Gastrocnemius medialis (tissue), 4 donors: Measurements from ENCODE around the gene ORAI1. TPM values are rescaled to one million over a fixed set of nuclear protein-coding genes. Genes with fewer than 3 reads are reported as not detected.
"Not testable (repeated sequence)": the region's sequence is repeated elsewhere in the genome, so short reads cannot be mapped to it uniquely, and the experiment has no call there.

Source experiments
- ATAC-seq, 2 donors: fragments of 150-250 bp; one replicate each; pipeline ENCODE4 v1.9.1; 2016
- DNase-seq, 2 donors: peaks; one replicate each; pipeline ENCODE4 v3.0.0-alpha.2; 2019
- H3K27ac ChIP-seq, 4 donors: fragments of 200-600 bp; sonication (generic); 1 replicate in 1 of 4; 2 replicates in 3 of 4; pipeline ENCODE4 v1.5.1; 2016 to 2018; ENCODE audit warnings: mild to moderate bottlenecking in 2 of 4, moderate library complexity in 1 of 4
- H3K27me3 ChIP-seq, 3 donors: fragments of 200-600 bp; sonication (generic) in 2 of 3; 1 replicate in 1 of 3; 2 replicates in 2 of 3; pipeline versions ENCODE4 v1.5.1 to v1.6.0; 2016 to 2019; ENCODE audit warnings: mild to moderate bottlenecking in 1 of 3, moderate library complexity in 1 of 3
- H3K36me3 ChIP-seq, 2 donors: fragments of 200-600 bp; sonication (generic) in 1 of 2; one replicate each; pipeline ENCODE4 v1.5.1; 2017 to 2018
- H3K4me1 ChIP-seq, 2 donors: fragments of 200-600 bp; sonication (generic) in 1 of 2; one replicate each; pipeline ENCODE4 v1.5.1; 2016 to 2017; ENCODE audit warnings: mild to moderate bottlenecking in 2 of 2
- H3K4me3 ChIP-seq, 4 donors: fragments of 200-600 bp; sonication (generic) in 3 of 4; 1 replicate in 1 of 4; 2 replicates in 3 of 4; pipeline ENCODE4 v1.5.1; 2016 to 2019; ENCODE audit warnings: mild to moderate bottlenecking in 2 of 4
- H3K9me3 ChIP-seq, 3 donors: fragments of 200-600 bp; sonication (generic) in 2 of 3; 1 replicate in 1 of 3; 2 replicates in 2 of 3; pipeline ENCODE4 v1.5.1; 2016 to 2019
- POLR2A ChIP-seq, 2 donors: fragments of 450-650 bp; IDR thresholded peaks; one replicate each; pipeline ENCODE4 v1.6.1; 2017; ENCODE audit warnings: antibody characterized with exemption in 2 of 2, mild to moderate bottlenecking in 2 of 2, moderate library complexity in 2 of 2
- in situ Hi-C, 4 donors: fragments of 200-750 bp; cut with MboI; loops; one replicate each; pipeline versions ENCODE4 v1.15.0 to v1.8.0; 2017; ENCODE audit warnings: low sequenced_read_pairs in 4 of 4
- intact Hi-C: fragments of 100-400 bp; cut with DNase I; formaldehyde crosslinking; loops from one replicate; pipeline ENCODE4 v1.15.1; 2023; ENCODE audit warnings: low total_unique reads
- total RNA-seq, 4 donors: library from RNA; depleted of rRNA; stranded (reverse); fragments of >200 nt; gene quantifications; one replicate each; pipeline versions ENCODE4 v1.1.0 to v1.2.3, GENCODE V29; 2016
- TF ChIP-seq, protein P1 (sequence below), 5 experiments: fragments of 450-650 bp in 3 of 5; fragments of 200-600 bp in 2 of 5; sonication (generic) in 2 of 5; IDR thresholded peaks in 4 of 5; conservative IDR thresholded peaks in 1 of 5; 1 replicate in 4 of 5; 2 replicates in 1 of 5; pipeline ENCODE4 v1.5.1; 2016 to 2019; ENCODE audit warnings: antibody characterized with exemption in 5 of 5, mild to moderate bottlenecking in 3 of 5, moderate library complexity in 3 of 5

The ORAI1 gene
- total RNA-seq, 4 donors from 2014 or later = 9.9 to 29.0 (median 16.4) TPM

DNA sequence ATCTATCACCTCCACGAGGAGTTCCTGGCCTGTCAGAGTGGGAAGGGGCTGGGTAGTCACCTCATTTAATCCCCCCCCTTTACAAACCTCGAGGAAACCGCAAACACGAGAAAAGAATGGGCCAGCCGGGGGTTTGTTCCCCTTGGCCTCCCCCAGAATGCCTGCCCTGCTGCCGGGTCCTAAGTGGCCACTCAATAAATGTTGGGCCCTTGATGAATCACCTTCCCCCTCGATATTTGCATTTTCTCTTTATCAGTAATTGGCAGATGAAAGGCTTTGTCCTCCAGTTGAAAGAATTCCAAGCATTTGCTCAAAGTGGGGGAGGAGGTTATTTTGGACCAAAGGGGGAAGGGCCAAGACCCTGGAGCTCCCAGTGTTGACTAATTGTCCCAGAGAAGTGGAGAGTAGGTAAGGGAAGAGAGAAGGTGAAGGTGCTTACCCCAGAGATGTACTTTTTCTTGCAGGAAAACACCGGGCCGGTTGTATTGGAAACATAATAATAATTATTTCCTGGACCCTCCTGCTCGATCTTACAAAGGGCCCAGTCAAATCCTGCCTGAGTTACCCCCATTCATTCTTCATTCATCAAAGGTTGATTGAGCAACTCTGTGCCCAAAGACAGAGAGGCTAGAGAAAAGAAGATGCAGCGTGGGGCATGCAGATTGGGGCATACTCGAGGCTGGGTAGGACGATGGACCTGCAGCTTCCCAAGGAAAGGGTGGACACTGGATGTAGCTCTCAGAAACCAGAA lies 43.6 kb upstream of the ORAI1 start:
- Histone ChIP-seq H3K4me1 (peaks cover 22 to 24% of the 10 kb centered on the region in 2 donors), H3K27ac (peak overlapping the region; percentile 91 to 96 (median 94)), H3K9me3 (no peaks in the 10 kb centered on the region), H3K4me3 (peak overlapping the region in 1 of 4 donors; percentile 76), H3K36me3 (no peaks in the 10 kb centered on the region), H3K27me3 (no peaks in the 10 kb centered on the region)
- in situ Hi-C loops = no loop called here
- ATAC-seq (no peak), DNase-seq (no peak)
- TF ChIP-seq POLR2A (IDR thresholded peaks at IDR 0.05) = no peak
- TF ChIP-seq, protein P1, sequence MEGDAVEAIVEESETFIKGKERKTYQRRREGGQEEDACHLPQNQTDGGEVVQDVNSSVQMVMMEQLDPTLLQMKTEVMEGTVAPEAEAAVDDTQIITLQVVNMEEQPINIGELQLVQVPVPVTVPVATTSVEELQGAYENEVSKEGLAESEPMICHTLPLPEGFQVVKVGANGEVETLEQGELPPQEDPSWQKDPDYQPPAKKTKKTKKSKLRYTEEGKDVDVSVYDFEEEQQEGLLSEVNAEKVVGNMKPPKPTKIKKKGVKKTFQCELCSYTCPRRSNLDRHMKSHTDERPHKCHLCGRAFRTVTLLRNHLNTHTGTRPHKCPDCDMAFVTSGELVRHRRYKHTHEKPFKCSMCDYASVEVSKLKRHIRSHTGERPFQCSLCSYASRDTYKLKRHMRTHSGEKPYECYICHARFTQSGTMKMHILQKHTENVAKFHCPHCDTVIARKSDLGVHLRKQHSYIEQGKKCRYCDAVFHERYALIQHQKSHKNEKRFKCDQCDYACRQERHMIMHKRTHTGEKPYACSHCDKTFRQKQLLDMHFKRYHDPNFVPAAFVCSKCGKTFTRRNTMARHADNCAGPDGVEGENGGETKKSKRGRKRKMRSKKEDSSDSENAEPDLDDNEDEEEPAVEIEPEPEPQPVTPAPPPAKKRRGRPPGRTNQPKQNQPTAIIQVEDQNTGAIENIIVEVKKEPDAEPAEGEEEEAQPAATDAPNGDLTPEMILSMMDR (IDR thresholded peaks at IDR 0.05 in 4 of 5, conservative IDR thresholded peaks at IDR 0.05 in 1 of 5) = no peak
- intact Hi-C loops = loop anchor here (5.0 kb wide), 1 partner anchor 45 kb away; no protein-coding TSS in a partner anchor

DNA sequence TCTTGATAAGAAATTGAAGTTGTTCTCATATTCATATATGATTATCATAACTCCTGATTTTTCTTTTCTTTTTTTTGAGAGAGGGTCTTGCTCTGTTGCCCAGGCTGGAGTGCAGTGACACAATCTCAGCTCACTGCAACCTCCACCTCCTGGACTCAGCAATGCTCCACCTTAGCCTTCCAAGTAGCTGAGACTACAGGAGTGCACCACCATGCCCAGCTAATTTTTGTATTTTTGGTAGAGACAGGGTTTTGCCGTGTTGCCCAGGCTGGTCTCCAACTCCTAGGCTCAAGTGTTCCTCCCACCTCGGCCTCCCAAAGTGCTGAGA lies 43.0 kb upstream of the ORAI1 start:
- ATAC-seq, H3K4me3 ChIP-seq, DNase-seq, H3K27me3 ChIP-seq, H3K9me3 ChIP-seq, H3K36me3 ChIP-seq, in situ Hi-C loops: not testable (repeated sequence)
- peak overlapping the region; percentile 91 to 96 (median 94) for H3K27ac ChIP-seq
- intact Hi-C loops = loop anchor here (5.0 kb wide), 1 partner anchor 46 kb away; no protein-coding TSS in a partner anchor
- peaks cover 20 to 24% of the 10 kb centered on the region in 2 donors for H3K4me1 ChIP-seq

DNA sequence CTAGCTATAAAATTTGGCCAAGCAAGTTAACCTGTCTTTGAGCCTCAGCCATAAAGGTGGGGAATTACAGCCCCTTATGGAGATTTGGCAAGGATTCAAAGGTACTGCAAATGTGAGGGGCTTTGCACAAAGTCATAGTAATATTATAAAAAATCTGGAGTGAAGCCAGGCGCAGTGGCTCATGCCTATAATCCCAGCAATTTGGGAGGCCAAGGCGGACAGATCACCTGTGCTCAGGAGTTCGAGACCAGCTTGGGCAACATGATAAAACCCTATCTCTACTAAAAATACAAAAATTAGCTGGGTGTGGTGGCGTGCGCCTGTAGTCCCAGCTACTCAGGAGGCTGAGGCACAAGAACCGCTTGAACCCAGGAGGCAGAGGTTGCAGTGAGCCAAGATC lies 41.4 kb upstream of the ORAI1 start:
- DNase-seq, H3K9me3 ChIP-seq, H3K36me3 ChIP-seq, H3K27ac ChIP-seq, ATAC-seq, H3K27me3 ChIP-seq, in situ Hi-C loops, H3K4me3 ChIP-seq: not testable (repeated sequence)
- peaks cover 20 to 24% of the 10 kb centered on the region in 2 donors for H3K4me1 ChIP-seq
- intact Hi-C loops = loop anchor here (5.0 kb wide), 1 partner anchor 48 kb away; no protein-coding TSS in a partner anchor

DNA sequence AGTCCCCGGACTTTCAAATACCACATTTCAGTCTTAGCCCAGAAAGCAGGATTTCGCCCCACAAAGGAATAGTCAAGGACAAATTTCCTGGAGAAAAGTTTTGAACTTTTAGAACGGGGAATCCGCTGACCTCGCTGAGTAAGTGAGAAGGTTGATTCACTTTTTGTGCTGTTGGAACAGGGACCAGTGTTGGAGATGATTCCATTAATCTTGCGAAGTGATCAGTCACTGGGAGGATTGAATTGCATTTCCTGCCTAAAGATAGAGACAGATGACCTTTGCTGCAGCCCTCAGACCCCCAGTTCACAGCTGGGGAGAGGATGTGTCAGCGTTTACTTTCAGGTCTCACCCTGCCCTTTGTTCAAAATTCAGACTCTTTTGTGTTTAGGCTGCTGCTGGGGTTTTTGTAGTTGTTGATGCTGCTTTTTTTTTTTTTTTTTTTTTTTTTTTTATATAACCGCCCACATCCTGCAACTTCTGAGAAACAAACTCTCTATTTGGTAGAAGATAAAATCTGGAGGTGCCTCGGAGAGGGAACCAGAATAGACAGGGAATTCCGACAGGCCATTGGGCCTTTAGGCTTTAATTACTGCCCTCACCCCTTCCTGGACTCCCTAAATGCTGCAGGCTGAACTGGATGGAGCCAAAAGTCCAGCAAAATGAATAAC lies 35.7 kb upstream of the ORAI1 start:
- DNase-seq = no peak
- Histone ChIP-seq H3K36me3 (no peaks in the 10 kb centered on the region), H3K9me3 (no peaks in the 10 kb centered on the region), H3K27me3 (no peaks in the 10 kb centered on the region), H3K4me1 (peaks cover 5 to 19% of the 10 kb centered on the region in 2 donors), H3K27ac (peak overlapping the region; percentile 76 to 95 (median 90)), H3K4me3 (peak overlapping the region; percentile 58 to 71 (median 66))
- TF ChIP-seq POLR2A (IDR thresholded peaks at IDR 0.05) = no peak
- TF ChIP-seq, protein P1 (IDR thresholded peaks at IDR 0.05 in 4 of 5, conservative IDR thresholded peaks at IDR 0.05 in 1 of 5) = no peak
- intact Hi-C loops = no loop called here
- in situ Hi-C loops = no loop called here
- peak; percentile 71 to 81 for ATAC-seq

DNA sequence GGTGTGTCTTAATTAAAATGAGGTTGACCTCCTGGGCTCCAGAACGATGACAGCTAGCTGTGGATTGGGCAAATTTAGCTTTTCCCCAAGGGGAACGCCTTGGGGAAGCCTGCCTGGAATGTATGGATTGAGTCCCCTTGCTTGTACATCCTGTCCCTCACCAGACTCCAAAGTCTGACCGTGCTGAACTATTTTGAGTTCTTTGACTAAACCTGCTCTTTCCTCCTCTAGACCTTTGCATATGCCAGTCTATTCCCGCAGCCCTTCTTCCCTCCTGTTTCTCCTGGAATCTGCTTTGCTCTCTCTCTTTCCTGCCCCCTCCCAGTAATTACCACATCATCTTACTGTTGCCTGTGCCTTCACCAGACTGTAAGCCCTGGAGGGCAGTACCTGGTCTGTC lies 34.0 kb upstream of the ORAI1 start:
- no peak for DNase-seq
- intact Hi-C loops (no loop called here), in situ Hi-C loops (no loop called here)
- Histone ChIP-seq H3K4me1 (peaks cover 5 to 19% of the 10 kb centered on the region in 2 donors), H3K27me3 (no peaks in the 10 kb centered on the region), H3K9me3 (no peaks in the 10 kb centered on the region), H3K4me3 (no peak overlapping the region), H3K36me3 (no peaks in the 10 kb centered on the region), H3K27ac (peak overlapping the region; percentile 57 to 89 (median 65))
- TF ChIP-seq POLR2A (IDR thresholded peaks at IDR 0.05) = no peak
- TF ChIP-seq, protein P1 (IDR thresholded peaks at IDR 0.05 in 4 of 5, conservative IDR thresholded peaks at IDR 0.05 in 1 of 5) = no peak
- ATAC-seq = peak; percentile 37 to 63
